ENCODE results near the gene ANAPC4. TPM values are rescaled to one million over a fixed set of nuclear protein-coding genes. Genes with fewer than 3 reads are reported as not detected.

Gene ANAPC4
- total and polyA plus RNA-seq, 2 of the 13 experiments (the other 11 are each of a cell fraction or from before 2014, with no cell fraction given), result 14.5 to 30.2 TPM

DNA sequence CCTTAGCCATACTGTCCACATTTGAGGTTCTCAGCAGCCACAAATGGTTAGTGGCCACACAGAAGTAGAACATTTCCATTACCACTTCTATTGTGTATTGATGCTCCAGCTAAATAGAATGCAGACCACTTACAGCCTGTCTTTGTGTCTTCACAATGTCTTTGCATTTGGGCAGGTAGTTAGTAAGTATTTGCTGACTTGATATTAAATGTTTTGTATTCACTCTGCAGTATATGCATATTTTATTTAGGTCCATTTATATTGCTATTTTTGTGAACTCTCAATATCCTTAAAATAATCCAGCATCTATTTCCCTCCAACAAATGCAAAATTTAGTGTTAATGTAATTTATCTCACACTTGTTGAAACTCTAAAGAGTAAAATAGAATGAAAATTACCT, 26.6 kb downstream of the ANAPC4 start:
- Histone ChIP-seq H3K4me3 (replicated peaks in 1 of 3; ENCODE audit: insufficient read depth in 1 of 3, low read depth in 2 of 3, low read length in 3 of 3) (no peak overlapping the region), H3K36me3 (replicated peaks in 1 of 2; ENCODE audit: control insufficient read depth in 1 of 2, insufficient read depth in 2 of 2, low read length in 2 of 2) (peaks cover 2 to 15% of the 10 kb centered on the region in 2 experiments; a peak in 4 of 5 replicates), H3K27me3 (ENCODE audit: control insufficient read depth in 1 of 2, insufficient read depth in 2 of 2, low read length in 2 of 2) (no peaks in the 10 kb centered on the region), H3K79me2 (ENCODE audit: insufficient read depth, low read length) (no peaks in the 10 kb centered on the region), H4K20me1 (ENCODE audit: insufficient read depth, low read length) (no peaks in the 10 kb centered on the region), H3K9ac (ENCODE audit: insufficient read depth, low read depth, low read length) (no peak overlapping the region), H3K27ac (ENCODE audit: extremely low read length, insufficient read depth, low read length) (no peak overlapping the region), H3K9me3 (ENCODE audit: low read length) (no peaks in the 10 kb centered on the region), H3K4me2 (ENCODE audit: low read depth, low read length) (no peak overlapping the region), H3K4me1 (ENCODE audit: insufficient read depth, low read length) (peaks cover 19% of the 10 kb centered on the region), H2AFZ (ENCODE audit: low read length) (no peak overlapping the region)
- CTCF ChIA-PET (ENCODE audit: low intra/inter-chr PET ratio, low total read pairs), result no interaction called here
- ATAC-seq (no peak), DNase-seq (ENCODE audit: low spot score) (no peak), FAIRE-seq (no peak)
- intact Hi-C loops (cut with micrococcal nuclease; ENCODE audit: unreplicated experiment) (no loop called here), in situ Hi-C loops (cut with HindIII; ENCODE audit: extremely low pct_ligation_motif_present, low pct_unique_long_range_greater_than_20kb) (no loop called here)
- POLR2A ChIA-PET, result no interaction called here
- no TSS peak for BruUV-seq (replicated peaks)
- no peak for TF ChIP-seq ZNF563 (CRISPR knock-in tag; IDR thresholded peaks at IDR 0.05)
- TF ChIP-seq MAFK (conservative IDR thresholded peaks at IDR 0.05 in 1 of 2, IDR thresholded peaks at IDR 0.05 in 1 of 2; ENCODE audit: low read length in 2 of 2), result peak; percentile 13 to 60; a peak in 2 of 4 replicates
- TF ChIP-seq MAFF (IDR thresholded peaks at IDR 0.05; ENCODE audit: low read depth, low read length), result peak; percentile 65

DNA sequence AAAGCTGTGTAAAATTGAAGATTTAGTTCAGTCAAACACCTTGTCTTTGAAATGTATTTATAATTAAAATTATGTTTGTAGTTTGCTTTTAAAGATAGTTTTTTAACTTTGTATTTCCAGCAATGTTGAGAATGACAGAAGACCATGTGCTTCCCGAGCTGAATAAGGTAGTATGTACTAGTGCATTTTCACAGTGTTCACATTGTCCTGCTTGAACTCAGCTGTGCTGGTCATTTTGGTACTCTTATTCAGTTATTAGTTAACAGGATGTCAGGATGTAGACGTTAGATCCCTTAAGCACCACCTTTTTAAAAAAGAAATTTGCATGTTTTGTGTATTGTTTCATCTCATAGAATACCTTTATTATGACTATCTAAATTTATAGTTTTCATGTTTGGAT, 28.4 kb downstream of the ANAPC4 start:
- Histone ChIP-seq H3K4me3 (replicated peaks in 1 of 3; ENCODE audit: insufficient read depth in 1 of 3, low read depth in 2 of 3, low read length in 3 of 3) (no peak overlapping the region), H3K27ac (ENCODE audit: extremely low read length, insufficient read depth, low read length) (peak overlapping the region; percentile 45), H4K20me1 (ENCODE audit: insufficient read depth, low read length) (no peaks in the 10 kb centered on the region), H3K4me1 (ENCODE audit: insufficient read depth, low read length) (peaks cover 19% of the 10 kb centered on the region), H3K36me3 (replicated peaks in 1 of 2; ENCODE audit: control insufficient read depth in 1 of 2, insufficient read depth in 2 of 2, low read length in 2 of 2) (peaks cover 3 to 32% of the 10 kb centered on the region in 2 experiments; a peak in 4 of 5 replicates), H2AFZ (ENCODE audit: low read length) (no peak overlapping the region), H3K4me2 (ENCODE audit: low read depth, low read length) (no peak overlapping the region), H3K79me2 (ENCODE audit: insufficient read depth, low read length) (no peaks in the 10 kb centered on the region), H3K9ac (ENCODE audit: insufficient read depth, low read depth, low read length) (no peak overlapping the region), H3K27me3 (ENCODE audit: control insufficient read depth in 1 of 2, insufficient read depth in 2 of 2, low read length in 2 of 2) (no peaks in the 10 kb centered on the region), H3K9me3 (ENCODE audit: low read length) (no peaks in the 10 kb centered on the region)
- TF ChIP-seq SAP130 (CRISPR knock-in tag; IDR thresholded peaks at IDR 0.05; ENCODE audit: low read depth) (0 out of 2 replicates have a peak, but pooled peaks have one; percentile 29), ZNF652 (CRISPR knock-in tag; IDR thresholded peaks at IDR 0.05; ENCODE audit: borderline replicate concordance, low read depth) (no peak)
- TF ChIP-seq, protein P1, sequence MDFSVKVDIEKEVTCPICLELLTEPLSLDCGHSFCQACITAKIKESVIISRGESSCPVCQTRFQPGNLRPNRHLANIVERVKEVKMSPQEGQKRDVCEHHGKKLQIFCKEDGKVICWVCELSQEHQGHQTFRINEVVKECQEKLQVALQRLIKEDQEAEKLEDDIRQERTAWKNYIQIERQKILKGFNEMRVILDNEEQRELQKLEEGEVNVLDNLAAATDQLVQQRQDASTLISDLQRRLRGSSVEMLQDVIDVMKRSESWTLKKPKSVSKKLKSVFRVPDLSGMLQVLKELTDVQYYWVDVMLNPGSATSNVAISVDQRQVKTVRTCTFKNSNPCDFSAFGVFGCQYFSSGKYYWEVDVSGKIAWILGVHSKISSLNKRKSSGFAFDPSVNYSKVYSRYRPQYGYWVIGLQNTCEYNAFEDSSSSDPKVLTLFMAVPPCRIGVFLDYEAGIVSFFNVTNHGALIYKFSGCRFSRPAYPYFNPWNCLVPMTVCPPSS (IDR thresholded peaks at IDR 0.05), result no peak
- ChIA-PET CTCF (ENCODE audit: low intra/inter-chr PET ratio, low total read pairs) (no interaction called here), POLR2A (interaction anchor here (1.7 kb wide), 1 partner anchor 28 kb away, joined by 5 read pairs; the partner anchor contains the start of gene ANAPC4)
- DNase-seq (ENCODE audit: low spot score) (no peak), ATAC-seq (peak; percentile 60; the same call in 2 of the 3 replicates), FAIRE-seq (no peak)
- WGBS (ENCODE audit: low lambda C conversion rate), result 55% methylated on average over 2 of the region's 2 CpGs
- intact Hi-C loops (cut with micrococcal nuclease; ENCODE audit: unreplicated experiment), result no loop called here
- in situ Hi-C loops (cut with HindIII; ENCODE audit: extremely low pct_ligation_motif_present, low pct_unique_long_range_greater_than_20kb), result no loop called here
- no TSS peak for BruUV-seq (replicated peaks)
